ENCODE data around the gene KLHDC7A. TPM values are rescaled to one million over a fixed set of nuclear protein-coding genes. Genes with fewer than 3 reads are reported as not detected.

The KLHDC7A gene
- polyA plus RNA-seq, 1 donor from 2014 or later = 0.04 TPM

DNA sequence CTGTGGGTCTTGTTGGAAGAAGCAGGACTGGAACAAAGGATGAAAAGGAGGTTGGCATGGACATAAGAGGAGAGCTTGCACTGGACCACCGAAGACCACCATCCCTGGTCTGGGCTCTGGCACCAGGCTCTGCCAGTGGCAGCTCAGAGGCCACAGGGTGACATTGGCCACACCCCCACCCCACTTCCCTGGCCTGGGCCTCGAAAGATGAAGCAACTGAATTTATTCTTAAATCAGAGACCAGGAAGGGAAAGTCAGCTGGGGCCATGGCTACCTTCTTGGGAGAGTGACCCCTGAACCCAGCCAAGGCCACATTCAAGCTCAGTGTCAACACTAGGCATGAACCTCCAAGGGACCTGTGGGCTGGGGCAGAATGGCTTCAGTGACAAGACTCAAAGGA is 4.0 kb downstream of the KLHDC7A start:
- Histone ChIP-seq H3K4me2 (ENCODE audit: low read length) (no peak overlapping the region), H3K27me3 (ENCODE audit: insufficient read depth, low read depth, low read length) (no peaks in the 10 kb centered on the region), H3K27ac (ENCODE audit: low read length) (no peak overlapping the region), H3K9ac (ENCODE audit: low read length) (no peak overlapping the region), H3K9me2 (ENCODE audit: insufficient read depth, low read length) (no peaks in the 10 kb centered on the region), H3K9me3 (ENCODE audit: low read length) (no peaks in the 10 kb centered on the region), H3K36me3 (ENCODE audit: insufficient read depth, low read length) (no peaks in the 10 kb centered on the region), H3K79me2 (replicated peaks; ENCODE audit: insufficient read depth, low read length) (no peaks in the 10 kb centered on the region), H4K20me1 (ENCODE audit: insufficient read depth) (no peaks in the 10 kb centered on the region), H3F3A (ENCODE audit: insufficient read depth, low read length, poor library complexity, severe bottlenecking) (no peaks in the 10 kb centered on the region), H3K4me3 (ENCODE audit: low read length) (no peak overlapping the region), H2AFZ (ENCODE audit: low read depth, low read length) (no peak overlapping the region)
- TF ChIP-seq EZH2 (IDR thresholded peaks at IDR 0.05; ENCODE audit: borderline replicate concordance, insufficient read depth, low read length, poor library complexity, severe bottlenecking) (no peak), MXI1 (conservative IDR thresholded peaks at IDR 0.05; ENCODE audit: poor library complexity, severe bottlenecking) (no peak), RAD21 (conservative IDR thresholded peaks at IDR 0.05) (no peak), SMC3 (conservative IDR thresholded peaks at IDR 0.05; ENCODE audit: poor library complexity) (no peak), TAF1 (IDR thresholded peaks at IDR 0.05; ENCODE audit: low read depth) (no peak), EP300 (conservative IDR thresholded peaks at IDR 0.05; ENCODE audit: poor library complexity, severe bottlenecking) (no peak), POLR2AphosphoS5 (IDR thresholded peaks at IDR 0.05) (no peak)
- TF ChIP-seq, protein P1, sequence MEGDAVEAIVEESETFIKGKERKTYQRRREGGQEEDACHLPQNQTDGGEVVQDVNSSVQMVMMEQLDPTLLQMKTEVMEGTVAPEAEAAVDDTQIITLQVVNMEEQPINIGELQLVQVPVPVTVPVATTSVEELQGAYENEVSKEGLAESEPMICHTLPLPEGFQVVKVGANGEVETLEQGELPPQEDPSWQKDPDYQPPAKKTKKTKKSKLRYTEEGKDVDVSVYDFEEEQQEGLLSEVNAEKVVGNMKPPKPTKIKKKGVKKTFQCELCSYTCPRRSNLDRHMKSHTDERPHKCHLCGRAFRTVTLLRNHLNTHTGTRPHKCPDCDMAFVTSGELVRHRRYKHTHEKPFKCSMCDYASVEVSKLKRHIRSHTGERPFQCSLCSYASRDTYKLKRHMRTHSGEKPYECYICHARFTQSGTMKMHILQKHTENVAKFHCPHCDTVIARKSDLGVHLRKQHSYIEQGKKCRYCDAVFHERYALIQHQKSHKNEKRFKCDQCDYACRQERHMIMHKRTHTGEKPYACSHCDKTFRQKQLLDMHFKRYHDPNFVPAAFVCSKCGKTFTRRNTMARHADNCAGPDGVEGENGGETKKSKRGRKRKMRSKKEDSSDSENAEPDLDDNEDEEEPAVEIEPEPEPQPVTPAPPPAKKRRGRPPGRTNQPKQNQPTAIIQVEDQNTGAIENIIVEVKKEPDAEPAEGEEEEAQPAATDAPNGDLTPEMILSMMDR (IDR thresholded peaks at IDR 0.05; ENCODE audit: poor library complexity, severe bottlenecking) = no peak
- TF ChIP-seq, protein P2, sequence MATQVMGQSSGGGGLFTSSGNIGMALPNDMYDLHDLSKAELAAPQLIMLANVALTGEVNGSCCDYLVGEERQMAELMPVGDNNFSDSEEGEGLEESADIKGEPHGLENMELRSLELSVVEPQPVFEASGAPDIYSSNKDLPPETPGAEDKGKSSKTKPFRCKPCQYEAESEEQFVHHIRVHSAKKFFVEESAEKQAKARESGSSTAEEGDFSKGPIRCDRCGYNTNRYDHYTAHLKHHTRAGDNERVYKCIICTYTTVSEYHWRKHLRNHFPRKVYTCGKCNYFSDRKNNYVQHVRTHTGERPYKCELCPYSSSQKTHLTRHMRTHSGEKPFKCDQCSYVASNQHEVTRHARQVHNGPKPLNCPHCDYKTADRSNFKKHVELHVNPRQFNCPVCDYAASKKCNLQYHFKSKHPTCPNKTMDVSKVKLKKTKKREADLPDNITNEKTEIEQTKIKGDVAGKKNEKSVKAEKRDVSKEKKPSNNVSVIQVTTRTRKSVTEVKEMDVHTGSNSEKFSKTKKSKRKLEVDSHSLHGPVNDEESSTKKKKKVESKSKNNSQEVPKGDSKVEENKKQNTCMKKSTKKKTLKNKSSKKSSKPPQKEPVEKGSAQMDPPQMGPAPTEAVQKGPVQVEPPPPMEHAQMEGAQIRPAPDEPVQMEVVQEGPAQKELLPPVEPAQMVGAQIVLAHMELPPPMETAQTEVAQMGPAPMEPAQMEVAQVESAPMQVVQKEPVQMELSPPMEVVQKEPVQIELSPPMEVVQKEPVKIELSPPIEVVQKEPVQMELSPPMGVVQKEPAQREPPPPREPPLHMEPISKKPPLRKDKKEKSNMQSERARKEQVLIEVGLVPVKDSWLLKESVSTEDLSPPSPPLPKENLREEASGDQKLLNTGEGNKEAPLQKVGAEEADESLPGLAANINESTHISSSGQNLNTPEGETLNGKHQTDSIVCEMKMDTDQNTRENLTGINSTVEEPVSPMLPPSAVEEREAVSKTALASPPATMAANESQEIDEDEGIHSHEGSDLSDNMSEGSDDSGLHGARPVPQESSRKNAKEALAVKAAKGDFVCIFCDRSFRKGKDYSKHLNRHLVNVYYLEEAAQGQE (IDR thresholded peaks at IDR 0.05; ENCODE audit: borderline replicate concordance) = no peak

DNA sequence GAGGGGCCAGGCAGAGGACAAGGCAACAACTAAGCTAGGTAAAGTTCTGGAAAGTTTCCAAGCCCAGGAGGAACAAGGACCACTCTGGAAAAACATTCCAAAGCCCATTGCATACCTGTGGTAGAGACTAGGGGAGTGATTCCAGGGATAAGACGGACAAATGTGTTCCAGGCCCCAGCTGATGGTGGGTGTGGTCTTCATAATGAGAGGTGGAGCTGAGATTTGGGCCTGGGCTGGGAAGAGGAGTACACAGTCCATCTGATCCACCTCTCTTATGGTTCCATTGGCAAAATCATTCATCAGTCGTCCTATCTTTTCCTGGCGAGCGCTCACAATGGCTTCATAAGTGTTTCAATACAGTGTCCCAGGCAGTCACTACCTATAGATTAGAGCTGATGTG is 4.5 kb downstream of the KLHDC7A start:
- H3K79me2 ChIP-seq (replicated peaks; ENCODE audit: insufficient read depth, low read length) = no peaks in the 10 kb centered on the region
- no peaks in the 10 kb centered on the region for H4K20me1 ChIP-seq (ENCODE audit: insufficient read depth)
- no peaks in the 10 kb centered on the region for H3K9me3 ChIP-seq (ENCODE audit: low read length)
- H3K4me3 ChIP-seq (ENCODE audit: low read length) = no peak overlapping the region
- H3K27me3 ChIP-seq (ENCODE audit: insufficient read depth, low read depth, low read length) = no peaks in the 10 kb centered on the region
- H2AFZ ChIP-seq (ENCODE audit: low read depth, low read length) = no peak overlapping the region
- H3K9ac ChIP-seq (ENCODE audit: low read length) = no peak overlapping the region
- TF ChIP-seq MXI1 (conservative IDR thresholded peaks at IDR 0.05; ENCODE audit: poor library complexity, severe bottlenecking) = no peak
- no peak for TF ChIP-seq EZH2 (IDR thresholded peaks at IDR 0.05; ENCODE audit: borderline replicate concordance, insufficient read depth, low read length, poor library complexity, severe bottlenecking)
- TF ChIP-seq RAD21 (conservative IDR thresholded peaks at IDR 0.05) = no peak
- TF ChIP-seq, protein P2 (IDR thresholded peaks at IDR 0.05; ENCODE audit: borderline replicate concordance) = no peak
- TF ChIP-seq, protein P1 (IDR thresholded peaks at IDR 0.05; ENCODE audit: poor library complexity, severe bottlenecking) = no peak
- TF ChIP-seq POLR2AphosphoS5 (IDR thresholded peaks at IDR 0.05) = no peak
- no peak overlapping the region for H3K4me2 ChIP-seq (ENCODE audit: low read length)
- no peaks in the 10 kb centered on the region for H3K36me3 ChIP-seq (ENCODE audit: insufficient read depth, low read length)
- no peaks in the 10 kb centered on the region for H3F3A ChIP-seq (ENCODE audit: insufficient read depth, low read length, poor library complexity, severe bottlenecking)
- no peak overlapping the region for H3K27ac ChIP-seq (ENCODE audit: low read length)
- H3K9me2 ChIP-seq (ENCODE audit: insufficient read depth, low read length) = no peaks in the 10 kb centered on the region
